Renal cortical epithelial cell (primary cell): ENCODE measurements around the gene ALDH1A1. TPM values are rescaled to one million over a fixed set of nuclear protein-coding genes. Genes with fewer than 3 reads are reported as not detected.
"Not testable (repeated sequence)": the region's sequence is repeated elsewhere in the genome, so short reads cannot be mapped to it uniquely, and the experiment has no call there.

Experiments used
- DNase-seq: peaks from one replicate; pipeline ENCODE4 v3.0.0-alpha.2; 2011; ENCODE audit warnings: low read depth
- total RNA-seq: library from RNA; depleted of rRNA; stranded (reverse); fragments of >200 nt; gene quantifications from 2 replicates; pipeline ENCODE4 v1.2.3, GENCODE V29; 2014

The ALDH1A1 gene
- total RNA-seq, 1 donor from 2014 or later = 164 TPM

DNA sequence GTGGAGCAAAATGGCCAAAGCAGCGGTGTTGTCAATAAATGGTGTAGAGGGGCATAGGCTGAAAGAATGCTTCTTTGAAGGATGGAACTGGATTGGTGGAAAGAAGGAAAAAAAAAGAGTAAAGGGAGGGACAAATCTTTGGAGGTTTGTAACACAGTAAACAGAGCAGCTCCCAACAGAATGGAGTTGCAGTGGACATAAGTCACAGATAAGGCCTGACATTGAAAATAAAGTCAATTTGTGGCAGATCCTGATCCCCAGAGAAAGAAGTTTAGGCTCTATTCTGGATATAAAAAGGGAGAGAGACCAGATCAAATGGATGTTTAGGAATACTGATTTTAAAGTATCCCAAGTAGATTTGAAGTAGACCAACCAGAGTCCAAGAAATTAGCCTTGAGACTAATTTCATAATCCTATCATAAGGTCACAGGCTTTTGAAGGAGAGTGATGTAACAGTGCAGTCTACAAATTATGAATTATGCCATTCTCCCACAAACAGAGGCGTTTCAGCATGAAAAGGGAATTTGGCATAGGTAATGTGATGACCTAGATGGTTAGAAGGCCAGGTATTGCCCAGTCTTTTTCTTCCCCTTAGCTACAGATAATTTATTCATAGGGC is 8.9 kb downstream of the ALDH1A1 start:
- DNase-seq = no peak

DNA sequence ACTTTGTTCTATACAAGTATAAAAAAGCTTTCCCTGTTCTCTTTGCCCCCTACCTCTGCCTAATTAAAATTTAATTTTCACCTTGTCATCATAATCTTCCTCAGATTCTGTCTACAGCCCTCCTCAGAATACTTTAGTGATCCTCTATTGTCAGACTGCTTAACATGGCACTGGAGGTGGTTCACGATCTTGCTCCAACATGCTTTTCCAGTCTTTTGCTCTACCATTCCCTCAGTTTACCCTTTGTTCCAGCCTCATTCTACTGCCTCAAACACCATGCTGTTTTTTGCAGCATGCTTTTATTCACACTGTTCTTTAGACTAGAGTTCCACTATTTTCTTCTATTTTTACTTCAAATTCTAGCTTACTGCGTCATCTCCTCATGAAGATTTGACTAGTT is 10.4 kb downstream of the ALDH1A1 start:
- no peak for DNase-seq

DNA sequence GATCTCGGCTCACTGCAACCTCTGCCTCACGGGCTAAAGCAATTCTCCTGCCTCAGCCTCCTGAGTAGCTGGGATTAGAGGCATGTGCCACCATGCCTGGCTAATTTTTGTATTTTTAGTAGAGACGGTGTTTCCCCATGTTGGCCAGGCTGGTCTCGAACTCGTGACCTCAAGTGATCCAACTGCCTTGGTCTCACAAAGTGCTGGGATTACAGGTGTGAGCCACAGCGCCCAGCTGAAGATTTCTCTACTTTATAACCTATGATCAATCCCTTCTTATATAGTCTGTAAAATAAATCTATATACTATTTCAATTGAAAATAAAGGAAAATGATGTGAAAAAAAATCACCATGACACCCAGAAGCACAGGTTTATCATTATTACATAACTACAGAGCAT is 13.3 kb downstream of the ALDH1A1 start:
- not testable (repeated sequence) for DNase-seq

DNA sequence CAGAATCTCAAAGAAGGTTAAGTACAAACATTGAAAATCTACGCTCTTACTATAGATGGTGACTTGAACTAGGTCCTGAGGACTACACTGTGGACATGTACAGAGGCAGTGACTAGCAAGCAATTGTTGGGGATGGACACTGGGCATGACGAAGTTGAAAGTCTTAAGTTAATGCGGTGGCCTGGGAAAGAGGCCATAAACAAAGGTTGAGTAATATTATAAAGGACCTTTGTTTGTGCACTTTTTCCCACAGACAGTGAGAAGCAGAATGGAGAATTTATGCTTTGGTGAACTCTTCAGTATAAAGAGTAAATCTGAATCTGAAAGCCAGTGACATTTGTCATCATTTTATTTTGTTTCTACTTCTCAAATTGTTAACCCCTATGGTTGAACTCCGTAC is 15.3 kb downstream of the ALDH1A1 start:
- peak; percentile 68 for DNase-seq

DNA sequence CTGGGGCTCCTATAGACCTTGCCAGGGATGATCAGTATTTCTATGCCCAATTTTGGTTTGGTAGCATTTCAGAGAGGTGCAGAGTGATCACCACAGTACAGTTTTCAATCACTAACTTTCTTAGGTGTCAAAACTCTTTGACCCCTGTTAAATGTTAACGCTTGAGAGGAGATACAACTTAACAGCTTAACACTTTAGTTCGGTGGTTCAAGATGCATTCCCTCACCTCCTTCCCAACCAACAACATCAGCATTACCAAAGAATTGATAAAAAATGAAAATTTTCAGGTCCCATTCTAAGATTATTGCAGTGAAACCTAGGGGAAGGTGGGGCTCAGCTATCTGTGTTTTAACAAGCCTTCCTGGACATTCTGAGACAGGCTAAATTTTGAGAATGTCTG is 16.2 kb downstream of the ALDH1A1 start:
- DNase-seq = no peak

DNA sequence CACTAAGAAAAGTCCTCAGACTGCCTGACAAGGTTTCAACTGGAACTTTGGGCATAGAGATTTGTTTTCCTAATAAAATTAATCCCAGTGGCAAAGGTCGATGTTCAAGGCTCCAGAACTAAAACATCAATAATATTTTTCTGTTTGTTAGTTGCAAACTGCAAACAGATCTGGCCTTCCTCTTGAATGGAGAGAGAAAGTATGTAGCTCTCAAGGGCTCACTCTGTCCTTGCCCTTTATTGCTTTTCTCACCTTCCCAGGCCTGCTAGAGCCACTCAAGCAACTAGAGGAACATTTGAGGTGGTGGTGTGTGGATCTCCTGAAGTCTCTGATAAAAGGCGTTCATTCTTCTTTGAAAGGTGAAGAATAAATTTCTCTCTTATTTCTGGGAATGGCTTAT is 16.6 kb downstream of the ALDH1A1 start:
- no peak for DNase-seq

DNA sequence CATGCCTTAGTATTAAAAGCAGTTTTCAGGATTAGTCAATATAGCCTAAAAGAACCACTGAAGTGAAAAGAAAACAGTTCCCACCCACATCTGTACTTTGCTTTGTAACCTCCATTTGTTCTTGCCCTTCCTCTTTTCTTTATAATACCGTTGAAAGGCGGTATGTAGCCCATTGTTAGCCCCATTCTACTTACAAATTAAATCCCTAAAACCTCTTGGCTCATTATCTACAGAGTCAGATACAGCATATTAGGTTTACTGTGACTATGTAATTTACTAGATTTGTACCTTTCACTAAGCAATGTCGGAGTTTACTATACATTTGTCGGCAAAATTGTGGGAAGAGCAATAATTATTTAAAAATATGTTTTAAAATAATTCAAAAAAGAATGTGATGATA is 17.3 kb downstream of the ALDH1A1 start:
- DNase-seq = no peak

DNA sequence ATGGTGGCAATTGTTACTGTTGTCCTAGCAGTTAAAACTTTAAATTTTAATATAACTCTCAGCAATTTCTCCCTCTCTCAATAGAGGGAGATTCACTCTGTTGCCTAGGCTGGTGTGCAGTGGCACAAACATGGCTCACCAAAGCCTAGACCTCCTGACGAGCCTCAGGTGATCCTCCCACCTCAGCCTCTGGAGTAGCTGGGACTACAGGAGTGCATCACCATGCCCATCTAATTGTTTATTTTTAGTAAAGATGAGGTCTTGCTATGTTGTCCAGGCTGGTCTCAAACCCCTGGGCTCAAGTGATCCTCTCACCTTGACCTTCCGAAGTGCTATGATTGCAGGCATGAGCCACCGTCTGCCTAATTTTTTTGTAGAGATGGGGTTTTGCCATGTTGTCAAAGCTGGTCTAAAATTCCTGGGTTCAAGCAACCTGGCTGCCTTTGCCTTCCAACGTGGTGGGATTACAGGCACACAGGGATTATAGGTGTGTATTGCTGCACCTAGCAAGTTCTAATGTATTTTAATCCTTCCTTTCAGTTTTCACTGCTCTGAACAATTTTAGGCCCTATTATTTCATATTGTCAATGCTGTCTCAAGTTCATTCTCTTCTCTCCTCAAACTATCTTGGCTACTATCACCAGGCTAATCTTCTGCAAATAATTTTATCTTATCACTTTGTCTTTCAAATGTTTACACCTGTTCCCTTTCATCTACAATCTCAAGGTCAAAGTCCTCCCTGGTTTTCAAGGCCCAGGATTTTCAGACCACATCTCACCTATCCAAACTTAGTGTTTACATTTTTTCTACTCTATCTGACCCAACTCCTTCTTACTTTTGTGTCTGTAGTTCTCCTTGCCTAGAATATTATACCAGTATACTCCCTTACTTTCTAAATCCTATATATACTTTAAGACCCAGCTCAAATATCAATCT is 18.9 kb downstream of the ALDH1A1 start:
- DNase-seq = no peak

DNA sequence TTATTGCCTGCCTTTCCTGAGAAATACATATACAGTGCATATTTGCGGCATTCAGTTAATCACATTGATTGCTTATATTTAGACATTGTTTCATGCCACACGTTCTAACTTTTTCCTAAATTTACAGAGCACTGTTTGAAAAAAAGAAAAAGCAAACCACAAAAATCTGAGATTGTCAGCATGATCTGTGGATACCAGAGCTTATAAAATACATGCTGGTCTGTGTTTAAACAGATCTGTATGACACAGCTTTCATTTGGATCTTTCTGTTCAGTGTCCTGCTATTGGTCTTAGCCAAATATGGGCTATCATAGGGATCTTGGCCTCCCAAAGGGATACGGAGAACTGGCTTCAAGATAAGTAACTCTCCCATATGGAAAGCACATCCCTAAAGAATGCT is 20.2 kb downstream of the ALDH1A1 start:
- no peak for DNase-seq

DNA sequence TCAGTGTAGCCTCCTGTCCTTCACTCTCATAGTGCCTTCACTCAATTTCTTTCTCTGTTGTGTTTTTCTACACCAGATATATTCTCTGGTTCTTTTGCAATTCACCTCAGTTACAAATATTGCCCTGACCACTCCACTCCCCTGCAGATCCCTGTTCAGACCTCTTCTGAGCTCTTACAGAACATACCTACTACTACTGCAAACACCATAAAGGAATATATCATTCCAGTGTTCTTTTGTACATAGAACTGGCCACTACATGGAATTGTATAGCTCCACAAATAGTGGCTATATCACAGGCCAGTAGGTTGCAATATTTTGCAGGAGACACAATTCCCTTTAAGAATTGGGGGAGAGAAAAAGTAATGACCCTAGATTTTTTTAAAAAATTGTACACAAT is 21.0 kb downstream of the ALDH1A1 start:
- DNase-seq = no peak

DNA sequence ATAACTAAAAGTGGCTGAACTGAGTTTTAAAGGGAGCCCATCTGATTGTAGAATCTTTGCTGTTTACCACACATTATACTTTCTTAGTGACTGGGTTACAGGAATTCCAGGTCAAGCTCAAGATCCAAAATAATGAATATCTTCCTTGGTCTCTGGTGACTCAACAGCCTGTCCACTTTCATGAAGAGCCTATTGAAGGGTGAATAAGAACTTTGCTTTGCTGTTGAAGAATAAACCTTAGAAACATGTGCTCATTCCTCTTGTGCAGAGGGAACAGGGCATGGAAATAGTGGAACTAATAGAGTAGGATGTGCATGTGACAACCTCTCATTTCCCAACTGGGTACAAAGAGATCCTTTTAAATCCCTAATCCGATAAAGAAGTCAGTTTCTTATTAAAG is 21.4 kb downstream of the ALDH1A1 start:
- peak; percentile 97 for DNase-seq

DNA sequence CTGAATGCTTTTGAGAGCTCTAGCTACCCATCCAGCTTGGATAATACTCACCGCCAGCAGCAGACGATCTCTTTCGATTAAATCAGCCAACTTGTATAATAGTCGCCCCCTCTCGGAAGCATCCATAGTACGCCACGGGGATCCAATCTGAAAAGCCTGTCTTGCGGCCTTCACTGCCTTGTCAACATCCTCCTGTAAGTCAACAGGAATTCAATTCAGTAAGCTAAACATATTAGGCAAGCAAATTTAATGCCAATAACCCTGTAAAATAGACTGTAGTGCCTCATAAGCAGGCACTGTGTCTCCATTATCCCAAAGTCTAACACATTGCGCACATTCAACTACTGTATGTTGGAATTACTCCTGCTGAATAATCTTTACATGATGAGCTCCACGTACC is 22.0 kb downstream of the ALDH1A1 start:
- DNase-seq = no peak

DNA sequence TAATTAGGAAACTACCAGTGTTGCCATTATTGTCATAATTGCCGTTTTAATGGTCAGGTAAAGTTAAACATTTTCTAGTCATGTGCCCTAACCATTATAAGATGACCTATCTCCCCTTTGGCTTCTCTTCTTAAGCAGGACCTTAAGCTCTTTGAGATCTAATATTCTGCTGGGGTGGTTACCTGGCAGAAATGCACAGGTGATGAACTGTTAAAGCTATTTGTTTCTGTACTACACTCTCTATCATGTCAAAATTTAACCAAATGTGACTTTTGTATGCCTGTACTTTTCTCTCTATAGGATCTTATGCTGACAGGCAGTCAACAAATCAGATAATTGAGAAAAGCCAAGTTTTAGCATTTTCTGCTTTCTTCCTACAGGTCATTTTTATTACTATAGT is 23.3 kb downstream of the ALDH1A1 start:
- DNase-seq = no peak

DNA sequence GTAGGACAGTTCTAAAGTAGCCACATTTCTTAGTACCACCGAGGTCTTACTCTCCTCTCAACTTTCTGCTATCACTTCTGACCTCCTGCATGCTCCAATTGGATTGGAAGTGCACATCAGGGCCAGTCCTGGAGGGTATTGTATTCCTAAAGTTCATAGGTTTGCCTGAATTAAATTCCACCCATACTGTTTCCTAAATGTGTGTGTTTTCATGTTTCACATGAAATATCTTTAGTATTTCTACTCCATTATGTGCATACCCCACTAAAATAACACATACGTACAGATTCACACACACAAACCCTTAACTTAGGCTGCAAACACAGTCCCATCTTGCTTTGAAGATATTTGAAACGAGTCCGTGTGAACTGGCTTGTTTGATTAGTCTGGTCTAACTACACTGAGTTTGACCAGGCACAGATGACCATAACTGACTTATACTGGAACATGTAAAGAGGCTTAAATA is 24.8 kb downstream of the ALDH1A1 start:
- DNase-seq = no peak

DNA sequence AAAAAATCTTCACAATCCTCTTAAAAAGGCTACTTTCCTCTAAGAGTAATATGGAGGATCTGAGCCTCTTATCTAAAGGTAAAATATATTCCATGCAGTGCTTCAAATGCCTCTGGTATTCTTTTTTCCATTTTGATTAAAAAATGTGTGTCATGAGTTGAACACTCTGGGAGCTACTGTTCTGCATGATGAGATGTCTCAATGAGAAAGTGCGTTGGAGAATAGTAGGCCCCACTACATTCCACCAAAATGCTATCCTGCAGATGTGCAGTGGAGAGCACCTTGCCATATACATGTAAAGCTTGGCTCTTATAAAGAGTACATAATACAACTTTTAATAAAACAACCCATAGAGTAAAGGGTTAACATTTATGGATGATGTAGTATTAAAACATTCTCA is 26.3 kb downstream of the ALDH1A1 start:
- DNase-seq = no peak

DNA sequence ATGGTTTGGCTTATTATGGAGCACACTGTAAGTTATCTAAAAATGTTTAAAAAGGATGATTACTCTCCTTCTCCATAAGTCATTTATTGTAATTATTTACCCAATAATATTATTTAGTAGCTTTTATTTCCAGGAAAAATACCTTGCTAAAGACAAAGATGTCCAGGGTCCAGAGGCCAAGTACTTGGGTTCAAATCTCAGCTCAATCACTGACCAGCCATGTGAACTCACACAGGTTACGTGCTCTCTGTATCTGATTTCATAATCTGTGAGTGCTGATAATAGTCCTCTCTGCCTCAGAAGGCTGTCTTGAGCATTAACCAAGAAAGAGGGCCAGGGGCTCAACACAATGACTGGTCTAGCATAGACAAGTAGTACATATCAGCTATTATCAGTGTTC is 27.0 kb downstream of the ALDH1A1 start:
- DNase-seq = no peak

DNA sequence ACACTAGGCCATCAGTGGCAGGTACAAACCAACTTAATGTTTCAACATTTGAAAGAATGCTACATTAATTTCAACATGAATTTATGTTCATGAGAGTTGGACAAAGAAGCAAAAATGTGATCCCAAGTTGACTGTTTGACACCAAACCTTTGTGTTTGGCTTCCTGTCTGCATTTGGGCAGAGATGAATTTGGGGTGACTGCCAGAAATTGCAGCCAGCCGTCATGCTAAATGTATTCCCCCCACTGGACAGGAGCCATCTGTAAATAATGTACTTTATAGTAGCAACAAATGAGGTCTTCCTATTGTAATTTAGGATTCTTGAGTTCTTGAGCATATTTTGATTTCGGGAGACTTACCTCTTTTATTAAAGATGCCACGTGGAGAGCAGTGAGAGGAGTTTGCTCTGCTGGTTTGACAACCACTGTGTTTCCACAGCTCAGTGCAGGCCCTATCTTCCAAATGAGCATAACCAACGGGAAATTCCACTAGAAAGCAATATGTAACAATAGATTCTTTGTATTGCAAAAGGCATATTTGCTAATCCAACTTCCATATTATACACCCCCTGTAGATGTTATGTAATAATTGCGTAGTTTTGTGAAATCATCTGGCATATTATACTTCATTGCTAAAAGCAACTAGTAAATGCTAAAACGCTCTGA is 27.6 kb downstream of the ALDH1A1 start:
- DNase-seq = no peak

DNA sequence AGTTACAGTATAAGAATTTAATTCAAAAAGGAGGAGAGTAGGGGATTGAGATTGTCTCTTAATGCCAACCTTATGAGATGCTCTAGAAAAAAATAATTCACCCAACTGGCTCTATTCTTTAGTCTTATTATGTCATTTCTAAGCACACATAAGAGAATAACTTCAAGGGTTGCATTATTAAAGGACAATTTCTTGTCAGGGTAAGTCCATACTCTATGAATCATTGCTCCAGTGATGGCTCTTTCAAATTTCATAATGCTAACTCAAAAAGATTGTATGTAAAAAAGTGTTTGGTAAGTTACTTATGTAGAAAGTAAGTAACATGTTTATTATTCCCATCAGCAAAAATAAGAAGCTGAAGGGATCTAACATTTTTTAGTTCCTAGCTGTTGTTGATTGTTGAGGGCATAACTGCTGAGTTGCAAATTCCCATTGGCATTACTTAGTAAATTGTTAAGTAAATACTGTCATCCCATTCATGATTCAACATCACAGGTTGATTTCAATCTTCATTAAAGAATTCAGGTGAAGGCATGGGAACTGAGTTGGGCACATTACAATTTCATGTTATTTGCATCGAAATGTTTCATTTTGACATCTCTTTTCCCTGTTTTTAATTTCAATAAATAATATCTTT is 28.6 kb downstream of the ALDH1A1 start:
- DNase-seq = no peak

DNA sequence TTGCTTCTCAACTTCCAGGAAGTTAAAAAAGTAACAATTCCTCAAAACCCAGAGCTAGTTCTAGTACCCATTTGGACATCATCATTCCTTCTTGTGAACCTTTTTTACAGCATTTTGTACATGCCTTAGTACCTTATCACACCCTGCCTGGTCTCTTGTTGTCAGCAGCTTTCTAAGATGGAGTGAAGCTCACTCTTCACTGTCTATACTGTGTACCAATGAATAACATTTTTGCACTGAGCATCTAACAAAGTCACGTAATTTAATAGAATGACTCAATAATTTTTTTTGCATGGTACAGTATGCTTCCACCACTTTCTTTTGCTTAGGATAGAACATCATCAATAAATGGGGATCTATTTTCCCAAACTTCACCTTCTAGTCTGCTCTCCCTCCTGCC is 29.8 kb downstream of the ALDH1A1 start:
- no peak for DNase-seq

DNA sequence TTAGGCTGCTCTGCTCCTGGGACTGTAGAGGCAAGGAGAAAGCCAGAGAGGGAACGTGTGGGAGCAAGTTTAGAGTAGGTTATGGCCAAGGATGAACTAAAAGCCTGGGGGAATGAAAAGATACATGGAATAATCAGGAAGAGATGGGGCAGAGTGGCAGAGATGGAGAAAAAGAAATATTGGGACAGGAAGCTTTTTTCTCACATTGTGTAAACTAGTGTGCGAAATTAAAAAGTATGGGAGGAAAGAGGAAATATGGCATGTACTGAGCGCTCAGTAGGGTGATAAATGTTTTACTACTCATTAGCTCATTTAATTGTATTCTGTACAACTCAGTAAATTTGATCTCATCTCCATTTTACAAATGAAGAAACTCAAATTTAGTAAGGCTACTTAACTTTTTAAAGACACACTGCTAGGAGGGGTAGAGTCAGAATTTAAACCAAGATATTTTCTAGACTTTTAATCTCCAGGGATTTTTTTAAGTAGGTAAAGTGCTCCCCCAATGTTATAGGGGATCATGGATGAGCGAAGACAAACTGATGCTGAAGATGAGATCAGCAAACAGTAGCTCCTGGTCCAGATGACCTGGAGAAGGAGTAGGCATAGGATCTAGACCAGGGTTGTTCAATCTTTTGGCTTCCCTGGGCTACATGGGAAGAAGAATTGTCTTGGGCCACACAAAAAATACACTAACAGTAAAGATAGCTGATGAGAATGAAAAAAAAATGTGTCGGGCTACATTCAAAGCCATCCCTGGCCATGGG is 30.8 kb downstream of the ALDH1A1 start:
- DNase-seq = no peak

DNA sequence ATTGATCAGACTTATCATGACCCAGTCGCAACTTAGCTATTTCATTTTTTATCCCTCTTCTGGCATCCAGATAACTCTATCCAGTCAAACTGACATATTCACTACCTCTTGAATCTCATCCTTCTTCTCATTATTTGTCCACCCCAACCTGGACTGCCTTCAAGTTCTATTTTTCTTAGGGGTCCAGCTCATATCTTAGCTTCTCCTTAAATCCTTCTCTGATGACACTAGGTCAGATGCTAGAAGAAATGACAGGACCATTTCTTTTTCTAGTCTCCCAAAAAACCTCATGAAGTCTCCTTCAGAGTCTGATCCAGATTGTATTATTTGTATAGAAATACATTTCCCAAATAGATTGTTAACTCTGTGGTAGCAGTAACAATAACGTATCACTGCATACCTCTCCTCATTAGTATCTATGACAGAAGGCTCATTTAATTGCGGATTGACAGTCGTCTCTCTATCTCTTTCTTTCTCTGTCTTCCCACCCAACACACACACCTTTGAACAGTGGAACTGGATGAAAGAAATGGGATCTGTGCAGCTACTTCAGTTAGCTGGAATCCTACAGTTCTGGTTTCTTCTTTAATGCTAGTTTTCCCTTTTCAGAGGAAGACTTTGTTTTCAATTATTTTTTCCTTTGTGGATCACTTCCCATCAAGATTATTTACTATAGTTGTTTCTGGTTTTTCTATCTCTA is 33.5 kb downstream of the ALDH1A1 start:
- no peak for DNase-seq
